SU-DHL-6 (cell line): ENCODE data around the gene PPP6R1.

ENCODE experiments used
- H2AFZ ChIP-seq: fragments of 200-600 bp; sonication (generic); 2 replicates; pipeline ENCODE4 v1.6.1; 2014; ENCODE audit warnings: low read depth, mild to moderate bottlenecking, moderate library complexity, mixed read lengths, antibody characterized with exemption, low read length; ENCODE audit not compliant: severe bottlenecking
- H3F3A ChIP-seq: fragments of 200-600 bp; shearing (Covaris generic); 2 replicates; pipeline ENCODE4 v1.6.0; 2016; ENCODE audit warnings: antibody characterized with exemption, mild to moderate bottlenecking; ENCODE audit not compliant: insufficient read depth
- H3K27ac ChIP-seq: fragments of 200-600 bp; sonication (generic); 2 replicates; pipeline ENCODE4 v1.5.1; 2016; ENCODE audit warnings: low read depth, mild to moderate bottlenecking, low read length, moderate library complexity, mixed read lengths
- H3K27me3 ChIP-seq: fragments of 200-600 bp; sonication (generic), shearing (Covaris generic); 2 replicates; pipeline ENCODE4 v1.6.0; 2014; ENCODE audit warnings: mild to moderate bottlenecking, low read length
- H3K36me3 ChIP-seq: fragments of 200-600 bp; sonication (generic); 2 replicates; pipeline ENCODE4 v1.6.1; 2014; ENCODE audit warnings: mild to moderate bottlenecking, low read length, mixed read lengths
- H3K4me2 ChIP-seq: fragments of 300-600, 200-600 bp; shearing (Covaris generic), sonication (generic); 2 replicates; pipeline ENCODE4 v1.6.0; 2014; ENCODE audit warnings: low read length, low read depth, mild to moderate bottlenecking; ENCODE audit not compliant: poor library complexity, severe bottlenecking
- H3K4me3 ChIP-seq: fragments of 200-600 bp; sonication (generic); 2 replicates; pipeline ENCODE4 v1.5.1; 2014; ENCODE audit warnings: antibody characterized with exemption, low read length, mild to moderate bottlenecking, mixed read lengths; ENCODE audit not compliant: insufficient read depth, poor library complexity, severe bottlenecking
- H3K79me2 ChIP-seq: fragments of 200-600 bp; sonication (generic); 2 replicates; pipeline ENCODE4 v1.6.1; 2014; ENCODE audit warnings: mild to moderate bottlenecking, low read length, moderate library complexity; ENCODE audit not compliant: insufficient read depth
- H3K9ac ChIP-seq: fragments of 200-600 bp; sonication (generic); 2 replicates; pipeline ENCODE4 v1.7.0; 2014; ENCODE audit warnings: mild to moderate bottlenecking, low read length
- H3K9me2 ChIP-seq: fragments of 200-600 bp; sonication (generic); replicated peaks from 2 replicates; pipeline ENCODE4 v1.6.1; 2014; ENCODE audit warnings: low read length; ENCODE audit not compliant: insufficient read depth
- H3K9me3 ChIP-seq: fragments of 200-600 bp; sonication (generic); 2 replicates; pipeline ENCODE4 v1.6.1; 2014; ENCODE audit warnings: low read length, mixed read lengths; ENCODE audit not compliant: insufficient read depth
- H4K20me1 ChIP-seq: fragments of 200-600 bp; sonication (generic); 2 replicates; pipeline ENCODE4 v1.6.1; 2014; ENCODE audit warnings: low read depth, mild to moderate bottlenecking, antibody characterized with exemption, low read length, moderate library complexity, mixed read lengths
- CTCF ChIP-seq: fragments of 200-600 bp; sonication (generic); IDR thresholded peaks from one replicate; pipeline ENCODE4 v1.5.1; 2017; ENCODE audit warnings: antibody characterized with exemption, mild to moderate bottlenecking, low read length, moderate library complexity; ENCODE audit not compliant: insufficient read depth, poor library complexity, severe bottlenecking
- EZH2phosphoT487 ChIP-seq: fragments of 200-600 bp; sonication (generic), shearing (Covaris generic); conservative IDR thresholded peaks from 2 replicates; pipeline ENCODE4 v1.6.1; 2018; ENCODE audit warnings: mild to moderate bottlenecking, antibody characterized with exemption, low read length, moderate library complexity, mixed read lengths

PPP6R1 gene

GRCh38 chr19:55238030-55238429 lies 20.8 kb downstream of the PPP6R1 start:
- Histone ChIP-seq H3K27me3 (no peaks in the 10 kb centered on the region), H3K9me2 (no peaks in the 10 kb centered on the region), H3K36me3 (peaks cover 16% of the 10 kb centered on the region), H3K27ac (no peak overlapping the region), H3F3A (no peaks in the 10 kb centered on the region), H3K9me3 (no peaks in the 10 kb centered on the region), H2AFZ (no peak overlapping the region), H3K79me2 (no peaks in the 10 kb centered on the region), H3K4me3 (no peak overlapping the region), H3K4me2 (no peak overlapping the region), H4K20me1 (no peaks in the 10 kb centered on the region), H3K9ac (no peak overlapping the region)
- TF ChIP-seq EZH2phosphoT487 (no peak), CTCF (no peak)

- H3K79me2 ChIP-seq = no peaks in the 10 kb centered on the region; the same call in 1 of the 2 replicates
- H3K27me3 ChIP-seq = no peaks in the 10 kb centered on the region
- peaks cover 17% of the 10 kb centered on the region for H3K36me3 ChIP-seq
- H3K4me3 ChIP-seq = no peak overlapping the region
- TF ChIP-seq CTCF (no peak), EZH2phosphoT487 (no peak)
- H3F3A ChIP-seq = no peaks in the 10 kb centered on the region
- no peak overlapping the region for H3K9ac ChIP-seq
- H3K4me2 ChIP-seq = no peak overlapping the region
- H2AFZ ChIP-seq = no peak overlapping the region
- no peaks in the 10 kb centered on the region for H3K9me2 ChIP-seq
- no peaks in the 10 kb centered on the region for H4K20me1 ChIP-seq
- H3K9me3 ChIP-seq = no peaks in the 10 kb centered on the region
- H3K27ac ChIP-seq = no peak overlapping the region
These were observed 25.8 kb downstream of the PPP6R1 start for GRCh38 chr19:55232986-55233385.

GRCh38 chr19:55232286-55232602 lies 26.6 kb downstream of the PPP6R1 start:
- no peaks in the 10 kb centered on the region for H3K9me3 ChIP-seq
- H3K9ac ChIP-seq = no peak overlapping the region
- H3K27ac ChIP-seq = no peak overlapping the region
- H2AFZ ChIP-seq = no peak overlapping the region
- no peaks in the 10 kb centered on the region for H4K20me1 ChIP-seq
- H3F3A ChIP-seq = no peaks in the 10 kb centered on the region
- no peak overlapping the region for H3K4me2 ChIP-seq
- no peaks in the 10 kb centered on the region; the same call in 1 of the 2 replicates for H3K79me2 ChIP-seq
- H3K9me2 ChIP-seq = no peaks in the 10 kb centered on the region
- H3K36me3 ChIP-seq = peaks cover 17% of the 10 kb centered on the region
- H3K27me3 ChIP-seq = no peaks in the 10 kb centered on the region
- no peak for TF ChIP-seq CTCF
- no peak for TF ChIP-seq EZH2phosphoT487
- no peak overlapping the region for H3K4me3 ChIP-seq
